ENCODE data around the gene RNASE7. TPM values are rescaled to one million over a fixed set of nuclear protein-coding genes. Genes with fewer than 3 reads are reported as not detected.
A peak's percentile ranks its signal among the peaks of the same experiment; 100 is the strongest.
"Not testable (repeated sequence)": the region's sequence is repeated elsewhere in the genome, so short reads cannot be mapped to it uniquely, and the experiment has no call there.

RNASE7 gene
- total RNA-seq, 1 experiment from 2014 or later = not detected

GRCh38 chr14:21023817-21024584 is 18.2 kb upstream of the RNASE7 start:
- DNase-seq (ENCODE audit: low read depth) = no peak

- DNase-seq (ENCODE audit: low read depth) = peak; percentile 25
Measured at GRCh38 chr14:21024585-21025370, 17.4 kb upstream of the RNASE7 start, which contains the start of gene NDRG2. NDRG2 (minus strand) TSS chr14:21025061; CDS start chr14:21023315, 1,746 bp downstream.

- no peak for DNase-seq (ENCODE audit: low read depth)
Measured at GRCh38 chr14:21025371-21026273, 16.5 kb upstream of the RNASE7 start.

GRCh38 chr14:21026274-21026987 is 15.7 kb upstream of the RNASE7 start:
- DNase-seq (ENCODE audit: low read depth) = no peak

- DNase-seq (ENCODE audit: low read depth) = no peak
Measured at GRCh38 chr14:21026988-21027315, 15.2 kb upstream of the RNASE7 start.

GRCh38 chr14:21029917-21030316 is 12.2 kb upstream of the RNASE7 start, which contains the start of gene TPPP2:
TPPP2 (plus strand) TSS chr14:21030217; CDS start chr14:21030582, 365 bp downstream.
- no peak for DNase-seq (ENCODE audit: low read depth)

- no peak for DNase-seq (ENCODE audit: low read depth)
Measured at GRCh38 chr14:21030531-21030930, 11.6 kb upstream of the RNASE7 start.

- DNase-seq (ENCODE audit: low read depth) = no peak
Measured at GRCh38 chr14:21032326-21033132, 9.6 kb upstream of the RNASE7 start.

GRCh38 chr14:21033133-21033698 is 8.9 kb upstream of the RNASE7 start:
- no peak for DNase-seq (ENCODE audit: low read depth)

- DNase-seq (ENCODE audit: low read depth) = no peak
Measured at GRCh38 chr14:21034707-21035106, 7.5 kb upstream of the RNASE7 start, which contains the start of gene RNASE13. RNASE13 (minus strand) TSS chr14:21034807; CDS start chr14:21034288, 519 bp downstream.

- DNase-seq (ENCODE audit: low read depth) = peak; percentile 25
Measured at GRCh38 chr14:21036751-21037150, 5.4 kb upstream of the RNASE7 start.

- no peak for DNase-seq (ENCODE audit: low read depth)
Measured at GRCh38 chr14:21037156-21037555, 5.0 kb upstream of the RNASE7 start.

GRCh38 chr14:21038441-21039422 is 3.4 kb upstream of the RNASE7 start:
- no peak for DNase-seq (ENCODE audit: low read depth)

- peak; percentile 52 for DNase-seq (ENCODE audit: low read depth)
Measured at GRCh38 chr14:21039585-21040369, 2.4 kb upstream of the RNASE7 start.

- DNase-seq (ENCODE audit: low read depth) = no peak
Measured at GRCh38 chr14:21040370-21040925, 1.7 kb upstream of the RNASE7 start.

GRCh38 chr14:21040941-21041340 is 1.2 kb upstream of the RNASE7 start:
- not testable (repeated sequence) for DNase-seq (ENCODE audit: low read depth)

GRCh38 chr14:21042918-21043317 is 756 bp downstream of the RNASE7 start:
- DNase-seq (ENCODE audit: low read depth) = peak; percentile 25

Measured in M059J (cell line).